Esophagus (tissue), 2 donors: Measurements from ENCODE around the gene CRKL. TPM values are rescaled to one million over a fixed set of nuclear protein-coding genes. Genes with fewer than 3 reads are reported as not detected.
"Not testable (repeated sequence)": the region's sequence is repeated elsewhere in the genome, so short reads cannot be mapped to it uniquely, and the experiment has no call there.

Source experiments
- H3K27ac ChIP-seq, 2 donors: one replicate each; pipeline ENCODE4 v1.5.1; 2013; ENCODE audit warnings: low read depth in 2 of 2, mild to moderate bottlenecking in 2 of 2, inconsistent platforms in 1 of 2, low read length in 1 of 2, moderate library complexity in 1 of 2
- H3K27me3 ChIP-seq, 2 donors: one replicate each; pipeline ENCODE4 v1.6.1; 2013; ENCODE audit warnings: low read length in 2 of 2, control low read depth in 1 of 2, mild to moderate bottlenecking in 1 of 2; ENCODE audit not compliant: insufficient read depth in 2 of 2, control insufficient read depth in 1 of 2
- H3K36me3 ChIP-seq, 2 donors: one replicate each; pipeline ENCODE4 v1.6.1; 2013; ENCODE audit warnings: low read length in 1 of 2; ENCODE audit not compliant: control insufficient read depth in 2 of 2, insufficient read depth in 2 of 2
- H3K4me1 ChIP-seq, 2 donors: one replicate each; pipeline ENCODE4 v1.6.1; 2013; ENCODE audit warnings: low read length in 1 of 2; ENCODE audit not compliant: control insufficient read depth in 2 of 2, insufficient read depth in 2 of 2
- H3K4me3 ChIP-seq, 2 donors: one replicate each; pipeline ENCODE4 v1.5.1; 2013; ENCODE audit warnings: low read length in 2 of 2, mild to moderate bottlenecking in 2 of 2, low read depth in 1 of 2, moderate library complexity in 1 of 2
- H3K9me3 ChIP-seq, 2 donors: one replicate each; pipeline ENCODE4 v1.6.1; 2013; ENCODE audit warnings: mild to moderate bottlenecking in 2 of 2, low read depth in 1 of 2, low read length in 1 of 2, moderate library complexity in 1 of 2; ENCODE audit not compliant: control insufficient read depth in 2 of 2, insufficient read depth in 1 of 2
- WGBS, 2 donors: extraction: QIAGEN DNeasy Blood & Tissue Kit; methylation state at CpG; one replicate each; pipeline ENCODE4 v1.1.7; 2013; 5-methylcytosine and 5-hydroxymethylcytosine counted together
- polyA plus RNA-seq, 2 donors: library from polyadenylated mRNA; stranded (reverse); fragments of 200-250 nt; gene quantifications; one replicate each; pipeline ENCODE4 v1.2.3, GENCODE V29; 2013
- donor health status: healthy with polysubstance abuse.
- donor health status: Bipolar disorder and iron deficiency.

CRKL gene
- polyA plus RNA-seq, 2 donors = 17.6 to 18.7 TPM

GRCh38 chr22:20972014-20972694 is 54.9 kb downstream of the CRKL start:
- H3K36me3 ChIP-seq, H3K27ac ChIP-seq, H3K9me3 ChIP-seq, H3K27me3 ChIP-seq, H3K4me1 ChIP-seq, H3K4me3 ChIP-seq: not testable (repeated sequence)
- 80 to 86% methylated on average over 11 of the region's 11 CpGs for WGBS, 2 donors

- no peaks in the 10 kb centered on the region for H3K27me3 ChIP-seq
- no peak overlapping the region for H3K27ac ChIP-seq
- H3K9me3 ChIP-seq = no peaks in the 10 kb centered on the region
- WGBS, 2 donors = 70 to 79% methylated on average over 20 to 21 of the region's 21 CpGs
- no peak overlapping the region for H3K4me3 ChIP-seq
- no peaks in the 10 kb centered on the region for H3K4me1 ChIP-seq
- no peaks in the 10 kb centered on the region for H3K36me3 ChIP-seq
Observed at GRCh38 chr22:20972933-20973577, 55.8 kb downstream of the CRKL start.

- H3K36me3 ChIP-seq = no peaks in the 10 kb centered on the region
Observed at GRCh38 chr22:20973634-20974286, 56.6 kb downstream of the CRKL start.

GRCh38 chr22:20974336-20974955 is 57.2 kb downstream of the CRKL start:
- Histone ChIP-seq H3K27me3 (no peaks in the 10 kb centered on the region), H3K4me1 (no peaks in the 10 kb centered on the region), H3K9me3 (no peaks in the 10 kb centered on the region), H3K27ac (no peak overlapping the region), H3K36me3 (no peaks in the 10 kb centered on the region), H3K4me3 (no peak overlapping the region)
- 76 to 79% methylated on average over 15 to 16 of the region's 16 CpGs for WGBS, 2 donors

More at GRCh38 chr22:20973634-20974286, 56.6 kb downstream of the CRKL start:
- Histone ChIP-seq H3K9me3 (no peaks in the 10 kb centered on the region), H3K4me1 (no peaks in the 10 kb centered on the region), H3K4me3 (no peak overlapping the region), H3K27me3 (no peaks in the 10 kb centered on the region), H3K27ac (no peak overlapping the region)
- 58 to 60% methylated on average over 21 of the region's 21 CpGs for whole genome bisulfite sequencing, 2 donors

GRCh38 chr22:20975541-20976290 is 58.5 kb downstream of the CRKL start:
- 78 to 80% methylated on average over 14 of the region's 14 CpGs for WGBS, 2 donors
- Histone ChIP-seq H3K36me3 (no peaks in the 10 kb centered on the region), H3K27ac (no peak overlapping the region), H3K27me3 (no peaks in the 10 kb centered on the region), H3K4me3 (no peak overlapping the region), H3K9me3 (no peaks in the 10 kb centered on the region), H3K4me1 (peaks cover 5 to 12% of the 10 kb centered on the region in 2 donors)

- no peaks in the 10 kb centered on the region for H3K9me3 ChIP-seq
- H3K27me3 ChIP-seq = no peaks in the 10 kb centered on the region
- WGBS, 2 donors = 76 to 78% methylated on average over 20 to 24 of the region's 24 CpGs
- H3K4me3 ChIP-seq = no peak overlapping the region
- H3K36me3 ChIP-seq = no peaks in the 10 kb centered on the region
- no peak overlapping the region for H3K27ac ChIP-seq
- H3K4me1 ChIP-seq = peaks cover 5 to 17% of the 10 kb centered on the region in 2 donors
Observed at GRCh38 chr22:20976291-20976877, 59.2 kb downstream of the CRKL start.

- H3K4me1 ChIP-seq = peaks cover 5 to 18% of the 10 kb centered on the region in 2 donors
Observed at GRCh38 chr22:20977019-20977418, 59.8 kb downstream of the CRKL start.

GRCh38 chr22:20977516-20978170 is 60.4 kb downstream of the CRKL start:
- 83 to 86% methylated on average over 17 of the region's 17 CpGs for WGBS, 2 donors
- H3K27ac ChIP-seq = no peak overlapping the region

More at GRCh38 chr22:20977019-20977418, 59.8 kb downstream of the CRKL start:
- H3K36me3 ChIP-seq = no peaks in the 10 kb centered on the region
- H3K27ac ChIP-seq = no peak overlapping the region
- H3K9me3 ChIP-seq = no peaks in the 10 kb centered on the region
- no peaks in the 10 kb centered on the region for H3K27me3 ChIP-seq
- H3K4me3 ChIP-seq = no peak overlapping the region
- 74 to 75% methylated on average over 11 of the region's 11 CpGs for WGBS, 2 donors

More at GRCh38 chr22:20977516-20978170, 60.4 kb downstream of the CRKL start:
- Histone ChIP-seq H3K27me3 (no peaks in the 10 kb centered on the region), H3K36me3 (no peaks in the 10 kb centered on the region), H3K9me3 (no peaks in the 10 kb centered on the region), H3K4me3 (no peak overlapping the region), H3K4me1 (peaks cover 5 to 18% of the 10 kb centered on the region in 2 donors)
